Suppressor macrophage (primary cell): ENCODE measurements around the gene ABRACL.
"Not testable (repeated sequence)": the region's sequence is repeated elsewhere in the genome, so short reads cannot be mapped to it uniquely, and the experiment has no call there.

ENCODE experiments used
- DNase-seq, 4 experiments: peaks; one replicate each; pipeline ENCODE4 v3.0.0-alpha.2; 2020 to 2022

The ABRACL gene

DNA sequence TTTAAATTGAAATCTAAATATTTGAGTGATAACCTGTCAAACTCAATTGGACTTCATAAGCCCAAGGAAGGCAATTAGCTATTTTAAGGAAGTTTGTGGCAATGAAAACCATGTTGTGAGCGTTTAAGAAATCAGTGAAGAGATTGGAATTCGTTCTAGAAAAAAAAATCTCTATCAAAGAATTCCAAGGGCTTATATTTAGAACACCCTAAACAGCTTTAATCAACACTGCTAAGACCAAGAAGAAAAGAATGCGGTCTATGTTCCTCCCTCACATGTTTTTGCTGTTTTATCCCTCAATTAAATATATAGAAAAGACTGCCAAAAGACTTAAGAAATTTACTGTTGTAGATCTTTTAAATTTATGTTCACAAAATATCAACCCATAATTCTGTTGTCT is 16.6 kb upstream of the ABRACL start:
- DNase-seq = no peak

- no peak for DNase-seq
Measured at GRCh38 chr6:139013185-139013800, 15.3 kb upstream of the ABRACL start.

- no peak for DNase-seq
Measured at GRCh38 chr6:139014945-139015344, 13.6 kb upstream of the ABRACL start.

GRCh38 chr6:139016337-139017213 is 12.0 kb upstream of the ABRACL start:
- DNase-seq = peak; percentile 49 to 72 (median 62)

DNA sequence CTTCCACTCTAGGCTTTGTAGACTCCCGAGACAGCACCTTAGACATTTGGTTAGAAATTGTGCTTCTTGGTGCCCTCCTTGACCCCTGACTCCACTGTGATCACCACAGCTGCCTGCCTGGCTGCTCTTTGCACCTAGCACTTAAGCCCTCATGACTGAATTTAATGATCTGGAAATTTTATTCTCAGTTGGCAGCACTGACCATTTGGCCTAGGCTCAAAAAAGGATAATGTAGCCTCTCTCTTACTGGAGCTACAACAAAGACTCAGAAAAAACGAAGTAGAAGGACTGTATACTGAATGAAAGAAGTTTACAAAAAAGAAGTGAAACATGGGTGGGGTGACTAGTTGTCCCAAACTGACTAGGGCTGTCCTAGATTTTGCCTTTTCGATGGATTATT is 11.3 kb upstream of the ABRACL start:
- DNase-seq = no peak

GRCh38 chr6:139019722-139020121 is 8.8 kb upstream of the ABRACL start:
- DNase-seq = no peak

GRCh38 chr6:139020689-139021088 is 7.9 kb upstream of the ABRACL start:
- DNase-seq = no peak

GRCh38 chr6:139025416-139025815 is 3.1 kb upstream of the ABRACL start:
- DNase-seq = peak; percentile 37 to 68 (median 63)

- peak; percentile 39 to 64 (median 58) for DNase-seq
Measured at GRCh38 chr6:139027620-139028182, 844 bp upstream of the ABRACL start.

GRCh38 chr6:139028215-139028657 is 309 bp upstream of the ABRACL start:
- DNase-seq = peak in 3 of 4 experiments; percentile 47 to 58 (median 56)

- DNase-seq = peak; percentile 71 to 80 (median 78)
Measured at GRCh38 chr6:139029470-139030227, 1.1 kb downstream of the ABRACL start.

- peak; percentile 62 to 77 (median 72) for DNase-seq
Measured at GRCh38 chr6:139030228-139030963, 1.9 kb downstream of the ABRACL start.

DNA sequence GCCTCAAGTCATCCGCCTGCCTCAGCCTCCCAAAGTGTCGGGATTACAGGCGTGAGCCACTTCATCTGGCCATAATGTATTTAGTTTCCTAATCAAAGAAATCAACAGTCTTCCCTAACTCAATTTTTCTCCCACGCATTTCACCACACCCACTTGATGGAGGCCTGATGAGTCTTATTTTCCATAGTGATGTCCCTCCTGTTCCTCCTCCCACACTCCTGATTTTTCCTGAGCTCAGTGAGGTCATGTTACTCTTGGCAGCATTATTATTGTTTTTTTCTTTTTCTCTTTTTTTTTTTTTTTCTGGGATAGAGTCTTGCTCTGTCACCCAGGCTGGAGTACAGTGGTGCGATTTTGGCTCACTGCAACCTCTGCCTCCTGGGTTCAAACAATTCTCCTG is 8.9 kb downstream of the ABRACL start:
- DNase-seq = peak in 3 of 4 experiments; percentile 23 to 57 (median 29)

DNA sequence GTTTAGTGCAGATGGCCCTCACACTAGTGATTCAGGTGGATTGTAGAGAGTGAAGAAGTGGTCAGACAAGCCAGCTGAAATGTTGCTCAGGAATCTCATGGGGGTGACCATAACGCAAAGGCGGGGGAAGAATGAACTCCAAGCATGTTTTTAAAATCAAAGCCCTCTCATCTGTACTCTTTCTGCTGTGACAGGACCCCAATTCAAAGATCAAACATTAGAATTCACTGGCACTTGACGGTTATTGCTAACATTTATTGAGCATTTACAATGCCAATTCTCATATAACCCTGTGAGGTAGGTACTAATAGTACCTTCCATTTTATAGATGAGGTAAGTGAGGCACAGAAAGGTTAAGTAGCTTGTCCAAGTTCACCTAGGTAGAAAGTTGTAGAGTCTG is 15.7 kb downstream of the ABRACL start:
- no peak for DNase-seq

GRCh38 chr6:139047677-139048076 is 19.1 kb downstream of the ABRACL start:
- DNase-seq = no peak

DNA sequence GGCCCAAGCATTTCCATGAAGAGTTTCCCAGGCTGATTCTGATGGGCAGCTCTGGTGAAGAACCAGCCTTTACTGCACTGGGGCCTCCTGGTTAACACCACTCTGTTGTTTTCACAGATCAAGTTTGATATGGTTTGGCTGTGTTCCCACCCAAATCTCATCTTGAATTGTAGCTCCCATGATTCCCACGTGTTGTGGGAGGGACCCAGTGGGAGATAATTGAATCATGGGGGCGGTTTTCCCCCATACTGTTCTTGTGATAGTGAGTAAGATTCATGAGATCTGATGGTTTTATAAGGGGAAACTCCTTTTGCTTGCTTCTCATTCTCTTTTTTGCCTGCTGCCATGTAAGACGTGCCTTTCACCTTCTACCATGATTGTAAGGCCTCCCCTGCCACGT is 20.4 kb downstream of the ABRACL start:
- peak in 1 of 4 experiments; percentile 11 for DNase-seq

- not testable (repeated sequence) for DNase-seq
Measured at GRCh38 chr6:139050131-139050769, 21.7 kb downstream of the ABRACL start.

DNA sequence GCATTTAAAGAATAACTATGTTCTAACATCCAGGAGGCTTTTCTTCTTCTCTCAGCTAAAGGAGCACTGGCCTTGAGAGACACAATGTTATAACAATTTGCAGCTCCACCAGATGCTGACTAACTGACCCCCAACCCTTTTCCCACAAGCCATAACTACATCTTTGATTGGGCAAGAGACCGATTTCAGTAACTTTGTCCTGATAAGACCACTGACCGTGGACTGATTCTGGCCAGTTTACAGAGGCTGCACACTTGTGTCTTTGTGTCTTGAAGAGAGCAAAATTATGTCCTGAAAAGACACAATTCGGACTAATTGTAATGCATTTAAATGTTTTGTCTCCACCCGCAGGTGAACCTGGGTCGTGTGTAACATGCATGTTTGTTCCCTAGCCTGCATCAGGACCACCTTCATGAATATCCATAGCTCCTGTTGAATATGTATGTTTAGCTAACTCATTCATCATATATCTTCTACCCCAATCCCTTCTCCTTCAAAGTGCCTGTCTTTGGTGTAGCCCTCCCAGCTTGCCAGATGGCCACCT is 22.3 kb downstream of the ABRACL start:
- DNase-seq = no peak

GRCh38 chr6:139051396-139052060 is 23.0 kb downstream of the ABRACL start:
- no peak for DNase-seq

- DNase-seq = no peak
Measured at GRCh38 chr6:139053382-139053781, 24.8 kb downstream of the ABRACL start.

GRCh38 chr6:139054001-139054400 is 25.5 kb downstream of the ABRACL start:
- DNase-seq = no peak
